ENCODE data around the gene KRT9. TPM values are rescaled to one million over a fixed set of nuclear protein-coding genes. Genes with fewer than 3 reads are reported as not detected.
"Not testable (repeated sequence)": the region's sequence is repeated elsewhere in the genome, so short reads cannot be mapped to it uniquely, and the experiment has no call there.

KRT9 gene
- total RNA-seq, 2 experiments from 2014 or later, result not detected

- ChIA-PET CTCF (interaction anchor here (6.7 to 7.8 kb wide), 2 partner anchors 96 to 111 kb away, joined by 75 to 90 read pairs; no protein-coding TSS in a partner anchor), POLR2A (no interaction called here)
Observed at GRCh38 chr17:41551365-41551764, 20.5 kb downstream of the KRT9 start.

GRCh38 chr17:41549596-41550039, 22.2 kb downstream of the KRT9 start:
- ChIA-PET CTCF (interaction anchor here (0.6 to 7.8 kb wide), 38 partner anchors 9 to 703 kb away, joined by 3 to 90 read pairs (median 5); partner anchors contain the start of gene KRT36), POLR2A (no interaction called here)

- POLR2A ChIA-PET, result no interaction called here
- CTCF ChIA-PET, result interaction anchor here (0.6 to 7.8 kb wide), 40 partner anchors 9 to 702 kb away, joined by 3 to 90 read pairs (median 5); partner anchors contain the start of gene KRT36
Observed at GRCh38 chr17:41548844-41549595, 22.8 kb downstream of the KRT9 start.

- ChIA-PET POLR2A (no interaction called here), CTCF (interaction anchor here (0.7 to 7.8 kb wide), 27 partner anchors 10 to 692 kb away, joined by 3 to 90 read pairs (median 6); partner anchors contain the start of gene KRT36)
Observed at GRCh38 chr17:41547921-41548843, 23.7 kb downstream of the KRT9 start.

GRCh38 chr17:41547378-41547841, 24.4 kb downstream of the KRT9 start:
- ChIA-PET CTCF (interaction anchor here (0.7 to 7.8 kb wide), 9 partner anchors 12 to 131 kb away, joined by 3 to 90 read pairs (median 9); no protein-coding TSS in a partner anchor), POLR2A (no interaction called here)

GRCh38 chr17:41546819-41547218, 25.0 kb downstream of the KRT9 start:
- CTCF ChIA-PET, result interaction anchor here (0.6 to 7.8 kb wide), 3 partner anchors 102 to 439 kb away, joined by 4 to 75 read pairs (median 5); no protein-coding TSS in a partner anchor
- POLR2A ChIA-PET, result no interaction called here

GRCh38 chr17:41545829-41546410, 25.9 kb downstream of the KRT9 start:
- ChIA-PET POLR2A (no interaction called here), CTCF (interaction anchor here (1.2 to 7.8 kb wide), 2 partner anchors 103 to 117 kb away, joined by 5 to 75 read pairs; no protein-coding TSS in a partner anchor)

GRCh38 chr17:41544935-41545334, 26.9 kb downstream of the KRT9 start:
- ChIA-PET CTCF (interaction anchor here (0.6 to 7.8 kb wide), 3 partner anchors 12 to 118 kb away, joined by 3 to 75 read pairs (median 3); no protein-coding TSS in a partner anchor), POLR2A (no interaction called here)

- POLR2A ChIA-PET, result no interaction called here
- CTCF ChIA-PET, result interaction anchor here (1.4 to 7.8 kb wide), 2 partner anchors 47 to 118 kb away, joined by 3 to 75 read pairs; no protein-coding TSS in a partner anchor
Observed at GRCh38 chr17:41544491-41544892, 27.4 kb downstream of the KRT9 start.

GRCh38 chr17:41542786-41543185, 29.1 kb downstream of the KRT9 start:
- CTCF ChIA-PET, result interaction anchor here (1.3 kb wide), 1 partner anchor 120 kb away, joined by 3 read pairs; no protein-coding TSS in a partner anchor
- POLR2A ChIA-PET, result not testable (repeated sequence)

- ChIA-PET CTCF (interaction anchor here (1.3 kb wide), 1 partner anchor 121 kb away, joined by 3 read pairs; no protein-coding TSS in a partner anchor), POLR2A (no interaction called here)
Observed at GRCh38 chr17:41542357-41542756, 29.5 kb downstream of the KRT9 start.

GRCh38 chr17:41540921-41541625, 30.8 kb downstream of the KRT9 start:
- POLR2A ChIA-PET, result no interaction called here

GRCh38 chr17:41539979-41540701, 31.7 kb downstream of the KRT9 start:
- POLR2A ChIA-PET, result no interaction called here
- CTCF ChIA-PET, result interaction anchor here (1.2 to 1.4 kb wide), 3 partner anchors 10 to 123 kb away, joined by 3 to 5 read pairs (median 3); no protein-coding TSS in a partner anchor

More at GRCh38 chr17:41540921-41541625, 30.8 kb downstream of the KRT9 start:
- CTCF ChIA-PET, result interaction anchor here (1.2 to 1.4 kb wide), 2 partner anchors 107 to 122 kb away, joined by 3 to 5 read pairs; no protein-coding TSS in a partner anchor

- ChIA-PET POLR2A (no interaction called here), CTCF (interaction anchor here (1.2 kb wide), 1 partner anchor 11 kb away, joined by 3 read pairs; no protein-coding TSS in a partner anchor)
Observed at GRCh38 chr17:41539071-41539492, 32.8 kb downstream of the KRT9 start.

- CTCF ChIA-PET, result no interaction called here
- POLR2A ChIA-PET, result no interaction called here
Observed at GRCh38 chr17:41538565-41538991, 33.3 kb downstream of the KRT9 start.

- ChIA-PET CTCF (no interaction called here), POLR2A (no interaction called here)
Observed at GRCh38 chr17:41537990-41538389, 33.9 kb downstream of the KRT9 start.

GRCh38 chr17:41537614-41537954, 34.3 kb downstream of the KRT9 start:
- ChIA-PET POLR2A (no interaction called here), CTCF (no interaction called here)
